ENCODE measurements around the gene TNK2. TPM values are rescaled to one million over a fixed set of nuclear protein-coding genes. Genes with fewer than 3 reads are reported as not detected.

The TNK2 gene
- total and polyA plus RNA-seq, 2 of the 8 experiments (the other 6 are each of a cell fraction or from before 2014, with no cell fraction given): 10.4 to 33.9 TPM

DNA sequence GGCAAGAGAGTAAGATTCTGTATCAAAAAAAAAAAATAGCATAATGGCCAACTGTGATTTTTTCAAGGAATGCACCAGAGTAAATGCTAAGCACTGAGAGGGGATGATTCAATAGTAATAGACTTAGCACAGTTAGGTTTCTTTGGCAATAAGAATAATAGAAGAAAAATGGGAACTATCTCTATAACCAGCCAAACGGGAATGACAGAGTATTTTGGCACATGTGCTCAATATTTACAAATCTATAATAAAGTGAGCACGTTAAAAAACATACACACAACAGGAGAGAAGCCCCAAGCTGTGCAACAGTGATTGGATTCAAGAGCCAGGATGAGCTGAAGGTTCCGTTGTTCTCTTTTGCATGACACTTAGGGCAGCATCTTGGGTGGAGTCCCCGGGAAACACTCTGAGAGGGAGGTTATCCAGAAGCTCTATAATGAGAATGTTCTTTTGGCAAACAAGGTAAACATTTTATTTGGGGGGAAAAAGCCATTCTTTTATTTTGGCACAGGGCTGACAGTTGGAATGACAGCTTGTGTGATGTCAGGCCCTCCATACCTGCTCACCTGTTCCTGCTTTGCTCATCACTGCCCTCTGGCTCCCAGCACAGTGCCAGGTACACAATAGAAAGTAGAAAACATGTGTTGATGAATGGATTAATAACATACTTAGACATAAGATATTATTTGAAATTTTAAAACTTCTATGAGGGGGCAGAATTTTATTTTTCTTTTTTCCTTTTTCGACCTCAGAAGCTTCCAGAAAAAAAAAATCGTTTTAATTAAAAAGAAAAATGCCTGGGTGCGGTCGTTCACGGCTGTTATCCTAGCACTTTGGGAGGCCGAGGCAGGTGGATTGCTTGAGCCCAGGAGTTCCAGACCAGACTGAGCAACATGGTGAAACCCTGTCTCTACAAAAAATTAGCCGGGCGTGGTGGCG, 52.6 kb downstream of the TNK2 start:
- no peak overlapping the region for H3K27ac ChIP-seq (ENCODE audit: low read depth, low read length)
- no peaks in the 10 kb centered on the region; a peak in 2 of 7 replicates for H3K4me1 ChIP-seq (replicated peaks in 1 of 4; ENCODE audit: control insufficient read depth in 3 of 4, insufficient read depth in 4 of 4, low read length in 3 of 4)
- no peaks in the 10 kb centered on the region for H3K9me3 ChIP-seq (ENCODE audit: insufficient read depth in 2 of 2, low read depth in 1 of 2, low read length in 1 of 2)
- ChIA-PET POLR2A (ENCODE audit: partially characterized antibody) (no interaction called here), CTCF (ENCODE audit: partially characterized antibody) (interaction anchor here (0.7 to 16.5 kb wide), 12 partner anchors 11 to 296 kb away, joined by 3 to 499 read pairs (median 4); partner anchors contain the start of gene MUC4)
- H4K20me1 ChIP-seq (replicated peaks in 1 of 2; ENCODE audit: control insufficient read depth in 1 of 2, insufficient read depth in 2 of 2, low read length in 2 of 2): no peaks in the 10 kb centered on the region
- no peak overlapping the region for H4K5ac ChIP-seq (ENCODE audit: insufficient read length, low read depth, low read length)
- no peak overlapping the region for H4K8ac ChIP-seq (ENCODE audit: extremely low read depth, insufficient read depth, low read length)
- H3K9ac ChIP-seq (replicated peaks in 1 of 4; ENCODE audit: extremely low read depth in 1 of 4, low read depth in 3 of 4, low read length in 3 of 4): no peak overlapping the region
- H3K4me3 ChIP-seq (ENCODE audit: extremely low read depth in 1 of 4, insufficient read depth in 2 of 4, low read depth in 3 of 4, low read length in 4 of 4): no peak overlapping the region
- H3K23me2 ChIP-seq (ENCODE audit: low read depth, low read length): no peaks in the 10 kb centered on the region
- no peak overlapping the region for H3K56ac ChIP-seq (replicated peaks; ENCODE audit: insufficient read length, low read depth, low read length)
- H3K36me3 ChIP-seq (ENCODE audit: control insufficient read depth in 2 of 4, insufficient read depth in 4 of 4, low read length in 3 of 4): no peaks in the 10 kb centered on the region
- no peak overlapping the region for H2AK5ac ChIP-seq (ENCODE audit: low read depth, low read length)
- H3K4me2 ChIP-seq (ENCODE audit: insufficient read depth in 1 of 2, low read depth in 2 of 2, low read length in 2 of 2): no peak overlapping the region
- no peaks in the 10 kb centered on the region for H3K79me2 ChIP-seq (ENCODE audit: control insufficient read depth in 1 of 2, insufficient read depth in 2 of 2, low read length in 2 of 2)
- no peaks in the 10 kb centered on the region; a peak in 1 of 7 replicates for H3K27me3 ChIP-seq (replicated peaks in 1 of 4; ENCODE audit: control insufficient read depth in 3 of 4, extremely low read depth in 1 of 4, insufficient read depth in 3 of 4, low read length in 3 of 4)
- FAIRE-seq (no peak), DNase-seq (ENCODE audit: low read depth in 1 of 2, low spot score in 2 of 2) (no peak)
- no peak overlapping the region for H3K14ac ChIP-seq (ENCODE audit: insufficient read length)
- no peak overlapping the region for H2BK5ac ChIP-seq (ENCODE audit: low read depth, low read length)
- H2BK12ac ChIP-seq (ENCODE audit: low read depth, low read length): no peak overlapping the region
- WGBS, 2 experiments (ENCODE audit: extremely low coverage in 1 of 2, insufficient coverage in 1 of 2, insufficient read length in 1 of 2, insufficient replicate concordance in 2 of 2, low coverage in 1 of 2, low lambda C conversion rate in 2 of 2, missing lambda C conversion rate in 1 of 2): 84% methylated on average over 13 of the region's 13 CpGs; no CpG with 5 or more reads in 1 of the 2 experiments
- no peak overlapping the region for H3K4ac ChIP-seq (replicated peaks; ENCODE audit: insufficient read length, low read depth, low read length)
- H3K23ac ChIP-seq (ENCODE audit: insufficient read length): no peak overlapping the region
- H3K18ac ChIP-seq (ENCODE audit: extremely low read depth, low read length): no peak overlapping the region
- no peak overlapping the region for H2BK20ac ChIP-seq (ENCODE audit: low read length)
- H2BK15ac ChIP-seq (ENCODE audit: low read length): no peak overlapping the region
- no peak overlapping the region for H2AFZ ChIP-seq (ENCODE audit: low read length)
- H2BK120ac ChIP-seq (replicated peaks; ENCODE audit: low read depth, low read length): no peak overlapping the region
- no peak overlapping the region for H4K91ac ChIP-seq (replicated peaks; ENCODE audit: insufficient read length, low read length)
- no peaks in the 10 kb centered on the region for H3K79me1 ChIP-seq (ENCODE audit: low read depth, low read length)
- TF ChIP-seq RAD21 (IDR thresholded peaks at IDR 0.05 in 1 of 2, conservative IDR thresholded peaks at IDR 0.05 in 1 of 2; ENCODE audit: low read depth in 2 of 2, low read length in 2 of 2) (peak in 1 of 2 experiments; percentile 32; a peak in 3 of 4 replicates), POLR2A (IDR thresholded peaks at IDR 0.05; ENCODE audit: control extremely low read depth in 1 of 2, low read depth in 2 of 2, low read length in 2 of 2) (no peak), HDAC6 (IDR thresholded peaks at IDR 0.05; ENCODE audit: low read depth, low read length) (no peak), CHD2 (IDR thresholded peaks at IDR 0.05; ENCODE audit: low read length) (no peak), TCF12 (IDR thresholded peaks at IDR 0.05; ENCODE audit: low read depth, low read length) (no peak), SP4 (IDR thresholded peaks at IDR 0.05; ENCODE audit: low read length) (no peak), BRCA1 (IDR thresholded peaks at IDR 0.05; ENCODE audit: low read depth, low read length) (no peak), EZH2 (IDR thresholded peaks at IDR 0.05; ENCODE audit: low read depth, low read length, severe bottlenecking) (no peak), NANOG (IDR thresholded peaks at IDR 0.05; ENCODE audit: insufficient read depth, low read depth, low read length, poor library complexity, severe bottlenecking) (no peak), SRF (IDR thresholded peaks at IDR 0.05; ENCODE audit: low read depth, low read length) (no peak)
